ENCODE results near the gene TLCD1.

TLCD1 gene

DNA sequence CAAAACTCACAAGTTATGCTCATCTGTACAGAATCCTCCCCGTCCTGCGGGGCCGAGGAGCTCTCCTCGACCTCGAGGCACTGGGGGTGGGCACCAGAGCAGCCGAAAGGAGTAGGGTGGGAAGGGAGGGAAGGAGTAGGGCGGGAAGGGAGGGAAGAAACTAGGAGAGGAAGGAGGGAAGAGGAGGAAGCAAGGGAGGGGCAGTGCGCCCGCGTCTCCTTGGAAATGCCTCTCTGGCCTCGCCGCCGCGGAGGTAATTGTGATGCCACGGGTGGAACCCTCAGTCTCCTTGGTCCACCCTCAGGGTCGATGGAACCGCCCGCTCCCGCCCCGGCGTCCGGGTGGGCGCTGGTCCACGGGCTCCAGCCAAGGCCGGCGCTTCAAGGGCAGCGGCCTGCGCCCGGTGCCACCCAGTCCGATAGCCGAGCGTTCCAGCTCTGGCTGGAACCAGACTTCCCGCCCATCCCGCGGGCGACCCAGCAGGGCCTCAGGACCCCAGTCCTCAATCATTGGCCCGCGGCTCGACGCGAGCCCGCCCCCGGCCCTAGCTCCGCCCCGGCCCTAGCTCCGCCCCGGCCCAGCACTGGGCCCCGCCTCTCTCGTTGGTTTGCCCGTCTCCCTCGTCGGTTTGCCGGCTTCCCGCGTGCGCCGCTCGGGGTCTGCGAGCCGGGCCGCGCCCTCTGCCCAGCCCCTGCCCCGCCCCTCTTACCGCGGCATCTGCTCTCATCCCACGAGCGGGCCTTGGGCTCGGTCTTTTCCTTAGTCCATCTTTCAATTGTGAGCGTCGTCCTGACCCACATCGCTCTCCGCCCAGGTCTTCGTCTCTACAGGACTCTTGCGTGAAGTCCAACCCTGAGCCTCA is 14.9 kb downstream of the TLCD1 start:
- DNase-seq = peak; percentile 80

- no peak for DNase-seq
These were observed 18.7 kb downstream of the TLCD1 start for GRCh38 chr17:28707339-28707720.

- no peak for DNase-seq
These were observed 19.3 kb downstream of the TLCD1 start for GRCh38 chr17:28706471-28707338.

DNA sequence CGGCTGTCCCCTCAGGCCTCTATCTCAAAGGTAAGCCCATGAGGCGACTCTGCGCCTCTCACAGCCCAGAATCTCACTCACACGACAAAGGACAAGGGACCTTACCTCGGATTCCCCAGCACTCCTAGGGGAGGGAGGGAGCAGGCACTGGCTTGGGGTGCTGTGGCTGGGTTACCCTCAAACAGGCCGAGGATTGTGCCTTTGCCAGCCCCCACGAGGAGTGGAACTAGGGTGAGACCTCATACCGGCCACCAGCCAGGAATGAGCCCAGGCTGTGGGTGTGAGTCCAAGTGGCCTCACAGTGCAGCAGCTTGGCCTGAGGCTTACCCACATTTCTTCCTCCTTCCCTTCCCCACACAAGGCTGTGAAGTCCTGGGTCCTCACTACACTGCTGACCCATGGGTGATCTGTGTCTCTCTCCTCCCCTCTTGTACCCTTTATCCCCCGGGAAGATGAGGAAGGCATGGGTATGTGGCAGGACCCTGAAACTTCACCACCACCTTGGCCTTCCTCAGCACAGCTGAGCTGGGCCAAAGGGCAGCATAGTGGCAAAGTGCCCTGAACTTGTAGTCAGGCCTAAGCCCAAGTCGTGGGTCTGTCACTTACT is 20.2 kb downstream of the TLCD1 start:
- DNase-seq = no peak

DNA sequence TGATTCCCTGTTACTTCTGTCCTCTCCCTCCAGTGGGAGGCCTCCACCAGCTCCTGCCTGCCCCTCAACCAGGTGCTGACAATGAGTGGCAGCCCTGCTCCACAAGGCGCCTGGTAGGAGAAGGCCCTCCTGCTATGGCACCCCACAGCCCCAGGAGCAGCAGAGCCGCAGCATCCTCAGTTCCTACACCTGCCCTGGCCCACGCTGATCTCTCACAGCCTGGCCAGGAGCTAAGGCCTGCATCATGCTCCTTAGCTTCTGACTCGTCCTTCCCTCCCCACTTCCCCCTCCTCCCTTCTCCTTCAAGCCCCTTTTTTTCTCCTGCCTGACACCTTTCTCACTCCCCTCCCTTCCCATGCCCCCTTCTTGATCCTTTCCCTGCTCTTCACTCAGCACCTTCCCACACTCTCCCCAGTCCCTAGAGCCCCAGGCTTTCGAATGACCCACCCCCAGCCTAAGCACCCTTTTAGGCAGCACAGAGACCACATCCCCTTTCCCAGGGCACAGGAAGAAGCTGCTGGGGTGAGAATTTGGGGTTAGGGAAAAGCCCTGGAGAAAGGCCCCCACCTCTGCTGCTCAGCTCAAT is 20.9 kb downstream of the TLCD1 start:
- DNase-seq = no peak

GRCh38 chr17:28704219-28704858 is 21.7 kb downstream of the TLCD1 start:
- no peak for DNase-seq

DNA sequence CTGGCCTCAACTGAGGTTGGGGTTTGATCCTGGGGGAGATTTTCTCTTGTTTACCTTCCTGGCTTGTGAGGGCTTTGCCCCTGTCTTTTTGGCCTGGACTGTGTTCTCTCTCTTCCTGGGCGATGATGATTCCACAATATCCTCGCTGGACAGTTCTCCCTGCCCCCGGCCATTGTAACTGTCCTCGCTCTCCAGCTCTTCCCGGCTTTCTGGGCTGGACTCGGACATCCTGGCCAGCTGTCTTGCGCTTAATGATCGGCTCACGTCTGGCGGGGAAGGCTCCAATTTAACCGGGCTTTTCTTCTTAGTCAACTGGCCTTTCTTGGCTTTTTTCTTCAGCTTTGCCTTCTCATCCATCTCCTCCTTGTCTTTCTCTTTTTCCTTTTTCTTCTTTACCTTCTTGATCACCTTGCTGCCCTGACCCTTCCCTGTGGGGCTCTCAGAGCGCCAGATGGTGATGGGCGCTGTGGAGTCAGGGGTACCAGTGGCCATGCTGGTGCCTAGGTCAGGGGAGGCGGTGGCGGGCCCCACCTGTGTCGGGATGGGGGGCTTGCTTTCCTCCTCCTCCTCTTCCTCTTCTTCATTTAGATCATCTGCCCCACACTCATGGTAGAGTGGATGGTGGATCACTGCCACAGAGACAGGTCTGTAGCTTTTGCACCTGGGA is 22.3 kb downstream of the TLCD1 start:
- no peak for DNase-seq

DNA sequence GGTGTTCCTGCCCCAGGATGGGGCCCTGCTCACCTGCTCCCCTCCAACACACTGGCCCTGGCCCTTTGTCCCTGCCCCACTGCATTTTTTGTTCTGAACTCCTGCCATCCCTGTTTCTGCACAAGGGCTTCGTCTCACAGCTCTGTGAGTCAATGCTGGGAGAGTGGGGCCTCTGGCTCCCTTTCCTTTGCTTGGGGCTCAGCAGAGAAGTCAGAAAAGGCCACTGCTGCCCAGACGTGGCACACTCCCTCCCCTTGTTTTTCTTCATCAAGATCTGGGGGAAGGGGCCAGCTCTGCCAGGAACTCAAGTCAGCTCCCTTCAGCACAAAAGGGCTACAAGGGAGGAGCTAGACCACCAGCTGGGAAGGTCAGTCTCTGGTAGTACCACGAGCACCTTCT is 23.3 kb downstream of the TLCD1 start:
- DNase-seq = no peak

DNA sequence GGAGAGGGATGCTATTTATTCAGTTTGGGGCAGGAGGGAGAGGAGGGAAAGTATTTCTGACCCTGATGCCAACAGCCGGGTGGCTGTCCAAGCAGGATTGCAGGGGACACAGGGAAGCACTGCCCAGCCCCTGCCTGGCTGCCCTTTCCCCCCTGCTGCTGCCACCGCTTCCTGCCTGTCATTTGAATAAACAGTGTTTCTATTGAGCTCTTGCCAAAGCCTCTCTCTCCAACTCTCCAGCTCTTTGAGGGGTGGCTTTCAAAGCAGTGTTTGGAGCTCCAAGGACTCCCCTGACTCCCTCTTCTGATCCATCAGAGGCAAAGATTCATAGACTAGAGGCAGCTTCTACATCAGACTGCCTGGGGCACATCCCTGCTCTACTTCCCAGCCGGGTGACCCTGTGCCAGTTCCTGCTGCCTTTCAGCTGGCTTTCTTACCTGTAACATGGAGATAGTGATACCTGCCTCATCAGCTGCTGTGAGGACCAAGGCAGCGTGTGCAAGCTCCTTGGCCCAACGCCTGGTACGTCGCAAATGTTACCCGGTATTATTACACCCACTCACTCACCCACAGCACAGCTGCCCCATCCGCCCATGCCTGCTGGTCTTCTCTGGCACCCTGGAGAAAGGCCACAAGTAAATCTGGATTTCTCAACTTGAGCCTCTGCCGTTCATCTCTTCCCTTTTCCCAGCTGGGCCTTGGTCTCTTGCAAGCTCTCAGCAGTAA is 23.8 kb downstream of the TLCD1 start:
- DNase-seq = no peak

GRCh38 chr17:28700830-28701492 is 25.1 kb downstream of the TLCD1 start:
- no peak for DNase-seq

- no peak for DNase-seq
These were observed 25.8 kb downstream of the TLCD1 start for GRCh38 chr17:28700278-28700677.

GRCh38 chr17:28698253-28698941 is 27.6 kb downstream of the TLCD1 start:
- no peak for DNase-seq

- no peak for DNase-seq
These were observed 32.2 kb downstream of the TLCD1 start for GRCh38 chr17:28693869-28694268.

DNA sequence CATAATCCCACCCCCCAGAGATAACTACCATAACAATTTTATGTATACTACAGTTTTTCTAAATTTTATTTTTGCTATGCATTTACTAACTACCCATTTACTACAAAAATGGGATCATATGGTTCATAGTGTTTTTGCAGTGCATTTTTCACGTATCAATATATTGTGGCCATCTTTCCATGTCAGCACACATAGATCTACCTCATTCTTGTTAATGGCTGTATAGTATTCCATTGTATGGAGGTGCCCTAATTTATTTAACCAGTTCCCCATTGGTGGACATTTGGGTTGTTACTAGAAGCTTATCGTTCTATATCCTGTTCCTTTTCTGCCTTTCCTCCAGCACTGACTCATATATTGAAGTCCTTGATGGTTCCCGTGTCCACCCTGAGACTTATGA is 37.0 kb downstream of the TLCD1 start:
- no peak for DNase-seq

GRCh38 chr17:28688481-28688880 is 37.6 kb downstream of the TLCD1 start:
- DNase-seq = no peak

- DNase-seq = no peak
These were observed 39.7 kb downstream of the TLCD1 start for GRCh38 chr17:28686296-28686695.

DNA sequence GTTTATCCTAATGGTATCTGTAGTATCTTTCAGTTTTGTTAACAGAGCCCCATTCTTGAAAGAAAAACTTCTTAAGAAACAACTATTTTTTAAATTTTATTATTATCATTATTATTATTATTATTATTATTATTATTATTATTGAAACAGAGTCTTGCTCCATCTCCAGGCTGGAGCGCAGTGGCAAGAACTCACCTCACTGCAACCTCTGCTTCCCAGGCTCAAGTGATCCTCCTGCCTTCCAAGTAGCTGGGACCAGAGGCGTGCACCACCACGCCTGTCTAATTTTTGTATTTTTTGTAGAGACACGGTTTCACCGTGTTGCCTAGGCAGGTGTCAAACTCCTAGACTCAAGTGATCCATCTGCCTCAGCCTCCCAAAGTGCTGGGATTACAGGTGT is 40.7 kb downstream of the TLCD1 start:
- no peak for DNase-seq

GRCh38 chr17:28684963-28685362 is 41.1 kb downstream of the TLCD1 start:
- DNase-seq = no peak

DNA sequence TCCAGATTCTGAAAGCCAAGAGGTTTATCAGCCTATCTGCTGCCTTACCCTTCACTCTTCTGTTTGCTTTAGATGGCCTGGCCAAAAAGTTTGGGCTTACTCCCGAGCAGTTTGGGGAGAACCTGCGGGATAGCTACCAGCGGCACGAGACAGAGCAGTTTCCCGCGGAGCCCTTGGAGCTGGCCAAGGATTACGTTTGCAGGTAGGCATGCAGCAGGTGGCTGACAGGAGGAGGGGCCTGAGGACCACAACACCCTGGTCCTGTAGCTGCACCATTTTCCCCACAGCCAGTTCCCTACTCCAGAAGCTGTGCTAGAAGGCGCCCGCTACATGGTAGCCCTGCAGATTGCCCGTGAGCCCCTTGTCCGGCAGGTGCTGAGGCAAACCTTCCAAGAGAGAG is 43.4 kb downstream of the TLCD1 start:
- DNase-seq = no peak

DNA sequence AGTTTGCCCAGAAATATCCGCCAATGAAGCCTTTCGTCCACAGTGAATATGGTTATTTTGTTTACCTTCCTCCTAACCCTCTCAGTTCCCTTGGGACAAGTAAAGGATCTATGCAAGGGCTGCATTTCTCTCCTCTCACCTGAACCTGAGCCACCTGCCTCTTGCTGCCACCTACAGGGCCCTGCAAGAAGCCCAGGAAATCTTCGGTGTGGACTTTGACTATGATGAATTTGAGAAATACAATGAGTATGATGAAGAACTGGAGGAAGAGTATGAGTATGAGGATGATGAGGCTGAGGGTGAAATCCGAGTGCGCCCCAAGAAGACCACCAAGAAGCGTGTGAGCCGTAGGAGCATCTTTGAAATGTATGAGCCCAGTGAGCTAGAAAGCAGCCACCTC is 50.1 kb downstream of the TLCD1 start:
- DNase-seq = no peak
